Caco-2 (cell line): ENCODE results near the gene NAGS. TPM values are rescaled to one million over a fixed set of nuclear protein-coding genes. Genes with fewer than 3 reads are reported as not detected.
A peak's percentile ranks its signal among the peaks of the same experiment; 100 is the strongest.

ENCODE experiments used
- BruUV-seq: library from RNA; stranded (reverse); fragments of 400-500 nt; replicated peaks from 2 replicates; lab custom pipeline; 2021; lab: Mats Ljungman, UMichigan
- CTCF ChIA-PET: fragments of 300-600 bp; sonication (Branson Sonifier 250); formaldehyde crosslinking; loops from one replicate; lab custom pipeline; 2022; ENCODE audit warnings: antibody characterized with exemption; lab: Charles Lee
- POLR2A ChIA-PET: fragments of 300-600 bp; sonication (Branson Sonifier 250); formaldehyde crosslinking; loops from one replicate; lab custom pipeline; 2022; ENCODE audit warnings: antibody characterized with exemption; lab: Charles Lee
- DNase-seq, 2 experiments: peaks; one replicate each; pipeline versions ENCODE4 v3.0.0 to v3.0.0-alpha.2; 2020 to 2022
- H3K27me3 ChIP-seq: replicated peaks from 2 replicates; pipeline ENCODE4 v1.6.0; 2011; ENCODE audit warnings: low read length; ENCODE audit not compliant: control insufficient read depth, insufficient read depth
- H3K36me3 ChIP-seq: 2 replicates; pipeline ENCODE4 v1.5.1; 2011; ENCODE audit warnings: low read length; ENCODE audit not compliant: control insufficient read depth, insufficient read depth
- H3K4me1 ChIP-seq: fragments of 250-450 bp; sonication (Bioruptor Pico); 2 replicates; pipeline ENCODE4 v1.5.1; 2020; ENCODE audit warnings: mild to moderate bottlenecking
- H3K4me3 ChIP-seq: 2 replicates; pipeline ENCODE4 v1.5.1; 2011; ENCODE audit warnings: low read depth, mild to moderate bottlenecking, control low read depth, low read length
- H3K9me3 ChIP-seq: fragments of 250-450 bp; sonication (Bioruptor Pico); 2 replicates; pipeline ENCODE4 v1.5.1; 2020; ENCODE audit warnings: mild to moderate bottlenecking, moderate library complexity
- H3K27ac Mint-ChIP-seq: one replicate; pipeline ENCODE4 v1.8.0; 2022; ENCODE audit warnings: mixed read lengths; ENCODE audit not compliant: unreplicated experiment
- H3K27me3 Mint-ChIP-seq: one replicate; pipeline ENCODE4 v1.8.0; 2022; ENCODE audit warnings: mixed read lengths; ENCODE audit not compliant: insufficient read depth, unreplicated experiment
- H3K36me3 Mint-ChIP-seq: one replicate; pipeline ENCODE4 v1.8.0; 2022; ENCODE audit warnings: mild to moderate bottlenecking, mixed read lengths; ENCODE audit not compliant: insufficient read depth, unreplicated experiment
- H3K4me1 Mint-ChIP-seq: one replicate; pipeline ENCODE4 v1.8.0; 2022; ENCODE audit warnings: low read depth, mixed read lengths; ENCODE audit not compliant: unreplicated experiment
- H3K4me3 Mint-ChIP-seq: one replicate; pipeline ENCODE4 v1.8.0; 2022; ENCODE audit warnings: mild to moderate bottlenecking, moderate library complexity, mixed read lengths; ENCODE audit not compliant: unreplicated experiment
- H3K9me3 Mint-ChIP-seq: one replicate; pipeline ENCODE4 v1.8.0; 2022; ENCODE audit warnings: mixed read lengths; ENCODE audit not compliant: unreplicated experiment
- CTCF ChIP-seq, 2 experiments: fragments of 200-600 bp in 1 of 2; IDR thresholded peaks; 1 replicate in 1 of 2; 2 replicates in 1 of 2; pipeline versions ENCODE4 v1.5.1 to v1.8.0; 2011 to 2022; ENCODE audit warnings: antibody characterized with exemption in 1 of 2, control low read depth in 1 of 2, inconsistent platforms in 1 of 2, low read depth in 1 of 2, low read length in 1 of 2, mild to moderate bottlenecking in 1 of 2, moderate library complexity in 1 of 2; ENCODE audit not compliant: insufficient read depth in 1 of 2, severe bottlenecking in 1 of 2, unreplicated experiment in 1 of 2
- intact Hi-C: fragments of 100-400 bp; cut with micrococcal nuclease; formaldehyde crosslinking; loops from one replicate; pipeline ENCODE4 v1.10.0; 2022; ENCODE audit not compliant: unreplicated experiment
- total RNA-seq: library from RNA; stranded (reverse); gene quantifications from 2 replicates; pipeline ENCODE4 v1.2.3, GENCODE V29; 2022

NAGS gene
- total RNA-seq, 1 experiment from 2014 or later = 0.50 TPM

GRCh38 chr17:44004761-44005526, 522 bp downstream of the NAGS start:
- CTCF ChIA-PET = interaction anchor here (1.2 to 2.5 kb wide), 2 partner anchors 36 to 61 kb away, joined by 5 to 9 read pairs; no protein-coding TSS in a partner anchor
- H3K9me3 Mint-ChIP-seq = no peaks in the 10 kb centered on the region
- DNase-seq = peak in 1 of 2 experiments; percentile 40
- Histone ChIP-seq H3K4me1 (peaks cover 25% of the 10 kb centered on the region), H3K27me3 (peaks cover 3% of the 10 kb centered on the region), H3K4me3 (peak overlapping the region; percentile 50), H3K9me3 (no peaks in the 10 kb centered on the region), H3K36me3 (no peaks in the 10 kb centered on the region)
- BruUV-seq = no TSS peak
- no peak overlapping the region for H3K27ac Mint-ChIP-seq
- H3K27me3 Mint-ChIP-seq = peaks cover 4% of the 10 kb centered on the region
- intact Hi-C loops = no loop called here
- peak overlapping the region; percentile 69 for H3K4me3 Mint-ChIP-seq
- no peaks in the 10 kb centered on the region for H3K4me1 Mint-ChIP-seq
- POLR2A ChIA-PET = no interaction called here
- no peak for TF ChIP-seq CTCF (IDR thresholded peaks at IDR 0.05; ENCODE audit: insufficient read depth in 1 of 2, low read depth in 1 of 2, low read length in 1 of 2, severe bottlenecking in 1 of 2, unreplicated experiment in 1 of 2)
- peaks cover 24% of the 10 kb centered on the region for H3K36me3 Mint-ChIP-seq

GRCh38 chr17:44005527-44006271, 1.3 kb downstream of the NAGS start:
- Mint-ChIP-seq H3K27ac (peak overlapping the region; percentile 5), H3K36me3 (peaks cover 24% of the 10 kb centered on the region), H3K27me3 (peaks cover 4% of the 10 kb centered on the region), H3K4me3 (peak overlapping the region; percentile 69), H3K9me3 (no peaks in the 10 kb centered on the region), H3K4me1 (no peaks in the 10 kb centered on the region)
- TF ChIP-seq CTCF (IDR thresholded peaks at IDR 0.05; ENCODE audit: insufficient read depth in 1 of 2, low read depth in 1 of 2, low read length in 1 of 2, severe bottlenecking in 1 of 2, unreplicated experiment in 1 of 2) = peak in 1 of 2 experiments; percentile 25
- peaks cover 25% of the 10 kb centered on the region for H3K4me1 ChIP-seq
- BruUV-seq = no TSS peak
- H3K36me3 ChIP-seq = no peaks in the 10 kb centered on the region
- CTCF ChIA-PET = interaction anchor here (0.6 to 2.5 kb wide), 8 partner anchors 9 to 827 kb away, joined by 3 to 15 read pairs (median 7); partner anchors contain the start of gene TMEM101
- no peaks in the 10 kb centered on the region for H3K9me3 ChIP-seq
- peaks cover 3% of the 10 kb centered on the region for H3K27me3 ChIP-seq
- peak overlapping the region; percentile 50 for H3K4me3 ChIP-seq
- peak in 1 of 2 experiments; percentile 55 for DNase-seq
- POLR2A ChIA-PET = interaction anchor here (0.6 to 0.8 kb wide), 3 partner anchors 64 to 132 kb away, joined by 3 to 8 read pairs (median 3); no protein-coding TSS in a partner anchor
- intact Hi-C loops = no loop called here

- peaks cover 3% of the 10 kb centered on the region for H3K27me3 ChIP-seq
- DNase-seq = peak in 1 of 2 experiments; percentile 21
- Mint-ChIP-seq H3K4me1 (no peaks in the 10 kb centered on the region), H3K27me3 (peaks cover 4% of the 10 kb centered on the region), H3K36me3 (peaks cover 24% of the 10 kb centered on the region), H3K9me3 (no peaks in the 10 kb centered on the region), H3K27ac (peak overlapping the region; percentile 5), H3K4me3 (peak overlapping the region; percentile 69)
- ChIA-PET POLR2A (interaction anchor here (0.6 to 0.8 kb wide), 3 partner anchors 64 to 132 kb away, joined by 3 to 8 read pairs (median 3); no protein-coding TSS in a partner anchor), CTCF (interaction anchor here (0.6 to 2.3 kb wide), 7 partner anchors 9 to 826 kb away, joined by 3 to 15 read pairs (median 5); partner anchors contain the start of gene TMEM101)
- BruUV-seq = no TSS peak
- H3K36me3 ChIP-seq = no peaks in the 10 kb centered on the region
- intact Hi-C loops = no loop called here
- no peaks in the 10 kb centered on the region for H3K9me3 ChIP-seq
- H3K4me1 ChIP-seq = peaks cover 23% of the 10 kb centered on the region
- peak overlapping the region; percentile 50 for H3K4me3 ChIP-seq
- TF ChIP-seq CTCF (IDR thresholded peaks at IDR 0.05; ENCODE audit: insufficient read depth in 1 of 2, low read depth in 1 of 2, low read length in 1 of 2, severe bottlenecking in 1 of 2, unreplicated experiment in 1 of 2) = no peak
These were observed 1.8 kb downstream of the NAGS start for GRCh38 chr17:44006272-44006597.
